ENCODE data around the gene GPR162. TPM values are rescaled to one million over a fixed set of nuclear protein-coding genes. Genes with fewer than 3 reads are reported as not detected.
A peak's percentile ranks its signal among the peaks of the same experiment; 100 is the strongest.

Gene GPR162
- total RNA-seq, 4 donors from 2014 or later = 1.3 to 2.3 (median 1.5) TPM; not detected in 1

DNA sequence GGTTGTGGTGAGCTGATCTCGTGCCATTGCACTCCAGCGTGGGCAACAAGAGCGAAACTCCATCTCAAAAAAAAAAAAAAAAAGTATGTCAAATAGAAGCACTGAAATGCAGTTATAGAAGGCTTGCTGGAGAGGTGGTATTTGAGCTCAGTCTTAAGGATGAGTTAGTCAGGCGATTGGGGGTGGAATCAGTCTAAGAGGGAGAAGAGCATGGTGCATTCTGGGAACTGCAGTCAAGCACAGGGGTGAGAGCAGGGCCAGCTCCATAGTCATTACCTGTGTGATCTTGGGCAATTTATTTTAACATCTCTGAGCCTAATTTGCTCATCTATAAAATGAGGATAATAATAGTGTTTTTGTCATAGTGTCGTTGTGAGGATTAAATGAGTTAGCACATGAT is 13.3 kb downstream of the GPR162 start:
- TF ChIP-seq POLR2A (IDR thresholded peaks at IDR 0.05) = no peak
- no peak for TF ChIP-seq CTCF (IDR thresholded peaks at IDR 0.05)
- H3K9me3 ChIP-seq = no peaks in the 10 kb centered on the region
- no peak overlapping the region for H3K27ac ChIP-seq
- H3K4me1 ChIP-seq = peaks cover 0 to 10% (median 0%) of the 10 kb centered on the region in 3 donors
- no peak for DNase-seq
- intact Hi-C loops (cut with DNase I) = no loop called here
- peaks cover 0 to 71% (median 0%) of the 10 kb centered on the region in 3 donors for H3K36me3 ChIP-seq
- 73 to 78% methylated on average over 5 of the region's 5 CpGs for WGBS, 2 donors
- no peak overlapping the region for H3K4me3 ChIP-seq
- H3K27me3 ChIP-seq = peaks cover 0 to 6% (median 0%) of the 10 kb centered on the region in 4 donors

DNA sequence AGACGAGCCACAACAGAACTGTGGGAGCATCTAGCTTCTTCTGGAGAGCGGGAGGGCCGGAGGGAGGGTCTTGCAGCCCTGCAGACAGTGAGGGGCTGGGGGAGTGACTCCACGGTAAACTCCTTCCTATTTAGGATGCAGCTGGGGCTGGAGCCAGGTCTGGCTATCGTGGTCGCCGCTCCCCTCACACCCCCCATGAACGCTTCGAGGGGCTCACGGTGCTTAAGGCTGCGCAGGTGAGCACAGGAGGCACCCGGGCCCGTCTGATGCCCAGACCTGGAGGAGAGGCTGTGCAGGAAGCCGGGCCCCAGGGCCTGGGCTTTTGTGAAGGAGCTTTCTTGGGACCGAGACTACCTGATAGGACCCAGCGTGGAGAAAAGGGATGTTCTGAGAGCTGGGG is 15.2 kb downstream of the GPR162 start:
- intact Hi-C loops (cut with DNase I) = no loop called here
- peaks cover 0 to 53% (median 0%) of the 10 kb centered on the region in 3 donors for H3K36me3 ChIP-seq
- WGBS, 2 donors = 58 to 84% methylated on average over 2 to 15 of the region's 16 CpGs
- H3K27ac ChIP-seq = no peak overlapping the region
- DNase-seq = no peak
- peaks cover 0 to 5% (median 0%) of the 10 kb centered on the region in 3 donors for H3K4me1 ChIP-seq
- no peaks in the 10 kb centered on the region for H3K9me3 ChIP-seq
- no peaks in the 10 kb centered on the region for H3K27me3 ChIP-seq
- TF ChIP-seq POLR2A (IDR thresholded peaks at IDR 0.05) (no peak), CTCF (IDR thresholded peaks at IDR 0.05) (no peak)
- H3K4me3 ChIP-seq = no peak overlapping the region

DNA sequence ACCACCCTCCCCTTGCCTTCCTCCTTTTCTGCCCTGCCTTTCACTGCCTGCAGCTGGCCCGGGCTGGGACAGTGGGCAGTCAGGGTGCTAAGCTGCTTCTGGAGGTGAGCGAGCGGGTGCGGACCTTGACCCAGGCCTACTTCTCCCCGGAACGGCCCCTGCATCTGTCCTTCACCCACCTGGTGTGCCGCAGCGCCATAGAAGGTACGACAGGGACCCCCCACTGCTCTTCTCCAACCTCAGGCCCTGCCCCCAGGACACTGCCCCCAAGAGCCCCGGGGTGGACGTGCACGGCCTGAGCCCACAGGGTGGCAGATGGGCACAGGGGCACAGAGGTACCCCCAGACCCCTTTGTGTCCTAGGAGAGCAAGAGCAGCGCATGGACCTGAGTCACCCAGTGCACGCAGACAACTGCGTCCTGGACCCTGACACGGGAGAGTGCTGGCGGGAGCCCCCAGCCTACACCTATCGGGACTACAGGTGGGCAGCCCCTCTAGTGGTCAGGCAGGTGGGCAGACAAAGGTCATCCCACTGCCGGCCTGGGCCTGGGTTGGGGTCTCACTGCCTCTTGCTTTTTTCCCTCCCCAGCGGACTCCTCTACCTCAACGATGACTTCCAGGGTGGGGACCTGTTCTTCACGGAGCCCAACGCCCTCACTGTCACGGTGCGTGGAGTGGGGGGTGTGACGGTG is 15.9 kb downstream of the GPR162 start:
- Histone ChIP-seq H3K36me3 (peaks cover 0 to 48% (median 0%) of the 10 kb centered on the region in 3 donors), H3K27ac (no peak overlapping the region), H3K4me1 (peaks cover 0 to 5% (median 0%) of the 10 kb centered on the region in 3 donors), H3K4me3 (no peak overlapping the region), H3K27me3 (no peaks in the 10 kb centered on the region), H3K9me3 (no peaks in the 10 kb centered on the region)
- intact Hi-C loops (cut with DNase I) = no loop called here
- TF ChIP-seq POLR2A (IDR thresholded peaks at IDR 0.05) = no peak
- no peak for TF ChIP-seq CTCF (IDR thresholded peaks at IDR 0.05)
- no peak for DNase-seq
- 85% methylated on average over 9 of the region's 26 CpGs; no CpG with 5 or more reads in 1 of the 2 donors for WGBS, 2 donors

DNA sequence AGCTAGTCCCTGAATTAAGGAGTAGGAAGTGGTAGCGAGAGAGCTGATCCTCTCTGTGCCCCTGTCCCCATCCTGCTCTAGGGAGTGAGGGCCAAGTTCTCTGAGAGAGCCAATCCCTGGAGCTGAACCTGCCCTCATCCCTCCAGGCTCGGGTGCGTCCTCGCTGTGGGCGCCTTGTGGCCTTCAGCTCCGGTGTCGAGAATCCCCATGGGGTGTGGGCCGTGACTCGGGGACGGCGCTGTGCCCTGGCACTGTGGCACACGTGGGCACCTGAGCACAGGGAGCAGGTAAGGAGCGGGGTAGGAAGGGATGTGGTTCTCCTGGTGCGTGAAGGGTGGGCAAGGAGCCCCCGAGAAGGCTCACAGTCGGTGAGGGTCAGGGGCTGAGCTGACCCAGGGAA is 17.2 kb downstream of the GPR162 start:
- no peak for DNase-seq
- no peaks in the 10 kb centered on the region for H3K27me3 ChIP-seq
- intact Hi-C loops (cut with DNase I) = no loop called here
- H3K36me3 ChIP-seq = peaks cover 0 to 41% (median 0%) of the 10 kb centered on the region in 3 donors
- H3K27ac ChIP-seq = no peak overlapping the region
- H3K4me1 ChIP-seq = peaks cover 0 to 5% (median 0%) of the 10 kb centered on the region in 3 donors
- WGBS, 2 donors = 82 to 94% methylated on average over 5 to 8 of the region's 16 CpGs
- H3K9me3 ChIP-seq = no peaks in the 10 kb centered on the region
- TF ChIP-seq CTCF (IDR thresholded peaks at IDR 0.05) (no peak), POLR2A (IDR thresholded peaks at IDR 0.05) (no peak)
- no peak overlapping the region for H3K4me3 ChIP-seq

DNA sequence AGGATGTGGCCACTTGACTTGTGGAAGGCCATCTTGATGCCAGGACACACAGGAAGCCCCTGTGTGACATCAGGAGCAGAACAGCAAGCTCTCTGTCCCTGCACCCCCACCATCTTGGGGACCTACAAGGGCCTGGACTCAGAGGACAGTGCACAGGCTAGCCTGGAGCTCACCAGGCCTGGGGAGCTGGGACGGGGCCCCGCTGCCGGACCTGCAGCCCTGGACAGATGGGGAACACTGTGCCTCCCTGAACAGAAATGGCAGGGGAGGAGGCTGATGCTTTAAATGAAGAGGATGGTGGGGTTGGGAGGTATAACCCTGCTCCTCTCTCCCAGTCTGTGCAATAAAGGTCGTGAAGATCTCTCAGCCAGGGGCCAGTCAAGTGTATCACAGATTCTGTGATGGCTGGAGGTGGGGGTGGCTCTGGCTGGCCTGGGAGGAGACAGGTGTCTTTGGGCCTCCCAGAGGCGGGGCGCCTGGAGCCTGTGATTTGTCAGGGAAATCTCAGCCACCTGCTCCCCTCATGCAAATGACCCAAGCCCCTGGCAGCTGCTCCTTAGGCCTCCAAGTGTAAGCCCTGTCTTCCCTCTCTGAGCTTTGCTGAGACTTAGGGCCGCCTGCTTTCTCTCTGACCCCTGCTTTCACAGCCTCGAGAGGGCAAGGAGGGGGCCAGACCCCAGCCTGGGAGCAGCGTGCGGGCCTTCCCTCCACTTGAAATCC is 18.0 kb downstream of the GPR162 start:
- no peak overlapping the region for H3K4me3 ChIP-seq
- no peak for DNase-seq
- H3K36me3 ChIP-seq = peaks cover 0 to 34% (median 0%) of the 10 kb centered on the region in 3 donors
- peak overlapping the region in 1 of 4 donors; percentile 44 for H3K27ac ChIP-seq
- no peaks in the 10 kb centered on the region for H3K9me3 ChIP-seq
- intact Hi-C loops (cut with DNase I) = no loop called here
- peaks cover 0 to 5% (median 0%) of the 10 kb centered on the region in 3 donors for H3K4me1 ChIP-seq
- WGBS, 2 donors = no CpG with 5 or more reads among the region's 10 CpGs
- no peaks in the 10 kb centered on the region for H3K27me3 ChIP-seq
- TF ChIP-seq CTCF (IDR thresholded peaks at IDR 0.05) = no peak
- no peak for TF ChIP-seq POLR2A (IDR thresholded peaks at IDR 0.05)

All from esophagus squamous epithelium (tissue), 5 donors.